ENCODE results near the gene BOLA2B.
A peak's percentile ranks its signal among the peaks of the same experiment; 100 is the strongest.
"Not testable (repeated sequence)": the region's sequence is repeated elsewhere in the genome, so short reads cannot be mapped to it uniquely, and the experiment has no call there.

The BOLA2B gene

DNA sequence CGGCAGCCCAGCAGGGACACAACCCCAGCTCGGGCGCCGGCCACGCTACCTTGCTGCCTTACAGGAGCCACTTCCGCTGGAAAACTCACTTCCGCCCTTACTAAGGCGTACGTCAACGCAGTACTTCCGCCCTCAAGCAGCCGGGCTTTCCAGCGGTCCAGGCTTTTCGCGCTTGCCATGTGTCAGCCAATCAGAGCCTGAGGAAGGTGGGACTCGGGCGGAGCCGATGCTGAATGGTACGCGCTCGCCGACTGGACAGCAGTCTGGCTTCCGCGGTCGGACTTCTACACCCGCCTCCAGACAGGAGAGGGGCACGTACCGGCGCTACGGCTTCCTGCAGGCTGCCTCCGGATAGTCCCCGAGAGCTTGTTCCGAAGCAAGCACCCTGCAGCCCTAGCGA, at the start of gene BOLA2B, which contains the start of gene SLX1A:
TSS of gene BOLA2B (minus strand) at position 52 of the 400 bp plus-strand sequence. CDS start 71 bp downstream, outside the sequence.
TSS of gene SLX1A (plus strand) at position 261 of the 400 bp plus-strand sequence. CDS start 210 bp downstream, outside the sequence.
- not testable (repeated sequence) for DNase-seq

DNA sequence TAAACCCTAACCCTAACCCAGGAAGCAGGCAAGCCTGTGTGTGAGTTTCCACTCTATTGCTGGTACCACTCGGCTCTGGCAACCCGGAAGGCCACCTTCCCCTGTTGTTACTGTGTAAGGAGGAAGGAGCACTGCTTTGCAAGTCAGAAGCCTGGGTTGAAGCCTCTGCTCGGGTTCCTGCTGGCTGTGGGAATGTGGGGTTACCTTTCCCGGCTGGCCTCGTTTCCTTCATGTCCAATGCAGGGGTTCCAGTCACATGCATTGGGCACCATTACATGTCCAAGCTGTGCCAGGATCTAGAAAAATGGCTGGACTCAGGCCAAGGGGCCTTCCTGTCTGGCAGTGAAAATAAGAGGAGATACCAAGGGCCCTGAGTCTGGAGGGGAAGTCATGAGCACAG, 23.6 kb upstream of the BOLA2B start:
- not testable (repeated sequence) for DNase-seq

DNA sequence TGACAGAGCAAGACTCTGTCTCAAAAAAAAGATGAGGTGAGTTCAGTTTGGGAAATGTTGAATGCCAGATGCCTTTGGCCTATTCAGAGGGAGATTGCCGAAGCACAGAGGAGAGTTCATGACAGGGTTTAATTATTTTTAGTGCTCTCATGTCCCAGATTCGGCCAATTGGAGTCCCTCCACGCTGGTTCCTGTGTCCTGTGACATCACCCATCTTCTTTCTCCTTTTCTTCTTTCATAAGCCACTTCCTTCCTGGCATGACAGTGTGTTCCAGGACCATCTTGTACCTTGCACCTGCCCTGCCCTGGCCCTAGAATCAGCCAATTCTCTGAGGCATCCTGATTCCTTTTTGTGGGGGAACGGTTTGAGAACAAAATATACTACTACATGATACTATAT, 17.9 kb upstream of the BOLA2B start:
- not testable (repeated sequence) for DNase-seq

DNA sequence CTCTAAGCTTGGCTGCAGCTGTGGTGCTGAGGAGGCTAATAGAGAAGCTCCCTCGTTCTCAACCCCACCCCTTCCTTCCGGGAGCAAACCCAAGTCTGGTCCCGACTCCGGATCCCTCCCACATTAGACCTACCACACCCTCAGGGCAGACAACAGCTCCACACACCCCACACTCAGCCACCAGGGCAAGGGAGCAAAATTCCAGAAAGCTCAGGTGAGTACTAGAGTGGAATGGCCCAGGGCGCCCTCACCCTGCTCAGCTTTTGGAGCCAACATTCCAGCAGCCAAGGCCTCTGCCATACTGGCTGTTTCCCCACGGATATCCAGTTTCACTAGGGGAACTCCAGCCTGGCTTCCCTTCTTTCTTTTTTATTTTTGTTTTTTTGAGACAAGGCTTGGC, 15.6 kb upstream of the BOLA2B start:
- not testable (repeated sequence) for DNase-seq

DNA sequence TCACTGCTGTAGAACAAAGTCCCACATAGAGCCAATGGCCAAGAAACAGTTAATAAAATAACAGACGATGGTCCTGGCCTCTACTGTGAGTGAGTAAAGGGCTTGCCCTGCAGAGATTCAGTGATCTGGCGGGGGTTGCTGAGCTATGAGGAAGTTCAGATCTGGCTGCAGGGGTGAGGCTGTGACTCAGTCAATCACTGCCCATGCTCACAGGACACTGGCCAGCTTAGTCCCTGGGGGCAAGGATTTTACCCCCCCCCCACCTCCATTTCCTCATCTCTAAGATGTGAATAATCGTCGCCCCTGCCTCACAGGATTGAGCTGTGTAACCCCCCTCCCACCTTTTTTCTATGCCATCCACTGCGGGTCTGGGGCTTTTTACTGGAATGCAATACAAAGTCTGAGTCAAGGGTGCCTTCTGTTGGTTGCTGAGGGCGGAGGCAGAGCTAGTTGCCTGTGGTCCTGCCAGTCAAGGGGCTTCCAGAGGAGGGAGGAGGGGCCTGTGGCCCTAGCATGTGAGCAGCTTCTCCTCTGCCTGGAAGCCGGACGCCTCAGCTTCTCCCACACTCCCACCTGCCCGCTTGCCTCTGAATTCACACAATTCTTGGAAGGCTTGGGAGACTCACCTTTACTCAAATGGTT, 13.7 kb upstream of the BOLA2B start:
- not testable (repeated sequence) for DNase-seq

DNA sequence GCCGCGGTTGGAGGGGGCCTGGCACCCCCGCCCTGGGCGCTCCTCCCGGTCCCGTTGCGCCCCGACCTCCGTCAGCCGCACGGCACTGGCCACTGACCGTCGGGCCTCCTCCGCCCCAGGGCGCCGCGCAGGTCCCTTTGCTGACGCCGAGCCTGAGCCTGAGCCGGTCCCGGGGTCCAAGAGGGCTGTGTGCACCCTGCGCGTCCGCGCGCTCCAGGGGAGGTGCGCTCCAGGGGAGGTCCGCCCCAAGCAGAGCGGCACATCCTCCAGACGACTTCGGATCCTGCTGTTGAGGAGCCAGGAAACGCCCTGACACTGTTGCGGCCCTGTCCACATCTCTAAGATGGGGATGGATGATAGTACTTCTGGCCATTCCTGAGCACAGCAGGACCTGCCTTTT, 12.8 kb upstream of the BOLA2B start:
- DNase-seq, result not testable (repeated sequence)

DNA sequence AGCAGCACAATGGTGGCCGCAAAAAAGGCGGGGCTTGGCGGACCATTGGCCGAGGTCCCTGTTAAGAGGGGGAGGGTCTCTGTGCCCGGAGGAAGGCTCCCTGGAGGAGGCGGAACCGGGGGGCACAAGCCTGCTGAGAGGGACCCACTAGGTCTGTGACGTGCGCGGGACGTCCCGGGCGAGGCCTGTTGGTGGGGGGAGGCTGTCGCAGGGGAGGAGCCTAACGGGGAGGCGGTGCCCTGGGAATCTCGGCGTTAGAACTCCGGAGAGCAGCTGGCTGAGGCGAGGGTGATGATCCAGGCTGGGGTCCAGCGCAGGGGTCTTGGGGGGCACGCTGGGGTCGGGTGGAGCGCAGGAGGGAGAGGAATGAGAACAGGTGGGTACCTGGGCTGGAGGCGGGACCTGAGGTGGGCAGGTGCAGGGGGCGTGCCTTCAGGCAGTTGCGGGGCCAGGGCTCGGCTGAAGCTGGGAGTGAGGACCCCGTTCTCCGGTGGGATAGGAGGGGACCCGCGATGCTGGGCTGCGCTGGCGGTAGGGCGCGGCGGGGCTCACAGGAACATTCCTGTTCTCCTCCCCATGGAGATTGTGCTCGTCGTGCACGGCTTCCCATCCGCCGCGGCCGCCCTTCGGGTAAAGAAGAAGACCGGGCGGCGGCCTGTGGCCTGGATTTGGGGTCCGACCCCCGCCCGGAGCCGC, 12.2 kb upstream of the BOLA2B start:
- not testable (repeated sequence) for DNase-seq

DNA sequence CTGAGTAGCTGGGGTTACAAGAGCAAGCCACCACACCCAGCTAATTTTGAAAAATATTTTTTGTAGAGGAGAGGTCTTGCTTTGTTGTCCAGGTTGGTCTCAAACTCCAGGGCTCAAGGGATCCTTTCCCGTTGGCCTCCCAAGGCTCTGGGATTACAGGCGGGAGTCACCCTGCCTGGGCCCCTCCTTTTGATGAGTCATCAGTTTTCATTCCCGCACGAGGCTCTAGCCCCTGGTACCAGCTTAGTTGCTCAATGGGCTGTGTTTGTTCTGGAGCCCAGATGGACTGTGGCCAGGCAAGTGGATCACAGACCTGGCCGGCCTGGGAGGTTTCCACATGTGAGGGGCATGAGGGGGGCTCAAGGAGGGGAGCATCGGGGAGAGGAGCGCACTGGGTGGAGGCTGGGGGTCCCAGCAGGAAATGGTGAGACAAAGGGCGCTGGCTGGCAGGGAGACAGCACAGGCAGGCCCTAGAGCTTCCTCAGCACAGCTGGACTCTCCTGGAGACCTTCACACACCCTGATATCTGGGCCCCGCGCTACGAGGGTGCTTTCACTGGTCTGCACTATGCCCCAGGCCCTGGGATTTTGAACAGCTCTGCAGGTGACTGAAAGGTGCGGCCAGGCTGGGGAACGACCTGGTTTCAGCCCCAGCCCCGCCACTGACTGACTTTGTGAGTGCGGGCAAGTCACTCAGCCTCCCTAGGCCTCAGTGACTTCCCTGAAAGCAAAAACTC, 6.3 kb upstream of the BOLA2B start:
- DNase-seq, result not testable (repeated sequence)

DNA sequence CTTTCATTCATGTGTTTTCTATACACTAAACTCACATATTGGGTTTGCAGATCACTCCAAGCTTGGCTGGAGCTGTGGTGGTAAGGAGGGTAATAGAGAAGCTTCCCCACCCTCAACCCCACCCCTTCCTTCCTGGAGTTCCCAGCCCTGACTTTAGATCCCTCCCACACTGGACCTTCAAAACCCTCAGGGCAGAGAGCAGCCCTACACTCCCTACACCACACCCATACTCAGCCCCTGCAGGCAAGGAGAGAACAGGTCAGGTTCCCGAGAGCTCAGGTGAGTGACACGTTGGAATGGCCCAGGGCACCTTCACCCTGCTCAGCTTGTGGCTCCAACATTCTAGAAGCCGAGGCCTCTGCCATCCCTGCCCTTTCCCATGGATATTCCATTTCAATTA, 5.6 kb upstream of the BOLA2B start, which contains the start of gene SULT1A3:
TSS of gene SULT1A3 (plus strand) at position 207 of the 400 bp plus-strand sequence. CDS start 1,474 bp downstream, outside the sequence.
- not testable (repeated sequence) for DNase-seq

DNA sequence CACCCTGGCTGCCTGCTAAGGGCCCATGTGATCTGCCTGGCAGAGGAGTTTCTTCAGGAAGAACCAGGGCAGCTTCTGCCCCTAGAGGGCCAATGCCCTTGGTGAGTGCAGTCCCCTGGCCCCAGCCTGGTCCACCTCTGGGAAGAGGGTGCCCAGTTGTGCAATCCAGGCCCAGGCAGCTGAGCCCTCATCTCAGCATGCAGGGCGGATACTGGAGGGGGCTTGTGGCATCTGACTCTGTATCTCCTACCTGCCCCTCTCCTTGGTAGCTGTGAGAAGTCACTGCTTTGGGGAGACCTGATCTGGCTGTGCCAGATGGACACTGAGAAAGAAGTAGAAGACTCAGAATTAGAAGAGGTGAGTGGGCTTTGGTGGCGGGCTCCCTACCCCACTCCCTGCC, 3.5 kb upstream of the BOLA2B start:
- DNase-seq, result not testable (repeated sequence)

DNA sequence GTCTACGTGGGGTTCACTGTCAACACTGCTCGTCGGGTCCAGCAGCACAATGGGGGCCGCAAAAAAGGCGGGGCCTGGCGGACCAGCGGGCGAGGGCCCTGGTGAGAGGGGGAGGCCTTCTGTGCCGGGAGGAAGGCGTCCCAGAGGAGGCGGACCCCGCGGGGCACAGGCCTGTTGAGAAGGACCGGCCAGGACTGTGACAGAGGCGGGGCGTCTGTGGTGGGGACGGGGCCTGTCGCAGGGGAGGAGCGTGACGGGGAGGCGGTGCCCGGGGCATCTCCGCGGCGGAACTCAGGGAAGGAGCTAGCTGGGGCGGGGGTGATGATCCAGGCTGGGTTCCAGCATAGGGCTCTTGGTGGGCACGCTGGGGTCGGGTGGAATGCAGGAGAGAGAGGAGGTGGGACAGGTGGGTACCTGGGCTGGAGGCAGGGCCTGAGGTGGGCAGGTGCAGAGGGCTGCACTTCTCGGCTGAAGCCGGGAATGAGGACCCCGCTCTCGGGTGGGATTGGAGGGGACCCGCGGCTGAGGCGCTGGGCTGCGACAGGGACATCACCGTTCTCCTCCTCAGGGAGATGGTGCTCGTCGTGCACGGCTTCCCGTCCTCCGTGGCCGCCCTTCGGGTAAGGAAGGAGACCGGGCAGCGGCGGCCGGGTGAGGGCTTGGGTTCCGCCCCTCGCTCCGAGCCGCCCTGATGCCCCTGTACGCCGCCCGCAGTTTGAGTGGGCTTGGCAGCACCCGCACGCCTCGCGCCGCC, 883 bp upstream of the BOLA2B start:
- DNase-seq, result not testable (repeated sequence)

DNA sequence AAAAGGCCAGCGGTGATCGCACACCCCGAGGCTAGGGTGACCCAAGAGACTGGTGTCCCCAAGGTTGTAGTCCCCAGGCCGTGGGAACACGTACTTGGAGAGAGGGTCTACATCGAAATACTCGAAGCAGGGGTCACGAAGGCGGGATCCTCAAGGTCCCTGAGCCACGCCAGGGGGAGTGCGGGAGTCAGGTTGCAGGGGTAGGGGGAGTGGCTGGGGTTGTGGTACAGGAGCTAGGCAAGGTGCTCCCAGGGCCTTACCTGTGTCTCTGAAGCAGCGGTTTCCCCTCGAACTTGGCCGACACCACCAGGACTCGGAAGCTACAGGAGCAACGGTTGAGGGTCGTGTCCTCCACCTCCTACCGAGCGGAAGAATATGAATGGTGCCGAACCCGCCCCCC, 368 bp downstream of the BOLA2B start:
- not testable (repeated sequence) for DNase-seq

DNA sequence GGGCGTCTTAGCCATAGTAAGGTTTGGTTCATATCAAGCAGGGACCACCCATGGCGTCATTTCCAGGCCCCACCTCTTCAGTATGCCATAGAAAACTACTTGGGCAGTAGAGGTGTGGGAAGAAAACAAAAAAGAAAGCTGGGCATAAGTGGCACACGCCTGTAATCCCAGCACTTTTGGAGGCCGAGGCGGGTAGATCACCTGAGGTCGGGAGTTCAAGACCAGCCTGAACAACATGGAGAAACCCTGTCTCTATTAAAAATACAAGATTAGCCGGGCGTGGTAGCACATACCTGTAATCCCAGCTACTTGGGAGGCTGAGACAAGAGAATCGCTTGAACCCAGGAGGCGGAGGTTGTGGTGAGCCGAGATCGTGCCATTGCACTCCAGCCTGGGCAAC, 2.3 kb downstream of the BOLA2B start:
- not testable (repeated sequence) for DNase-seq

DNA sequence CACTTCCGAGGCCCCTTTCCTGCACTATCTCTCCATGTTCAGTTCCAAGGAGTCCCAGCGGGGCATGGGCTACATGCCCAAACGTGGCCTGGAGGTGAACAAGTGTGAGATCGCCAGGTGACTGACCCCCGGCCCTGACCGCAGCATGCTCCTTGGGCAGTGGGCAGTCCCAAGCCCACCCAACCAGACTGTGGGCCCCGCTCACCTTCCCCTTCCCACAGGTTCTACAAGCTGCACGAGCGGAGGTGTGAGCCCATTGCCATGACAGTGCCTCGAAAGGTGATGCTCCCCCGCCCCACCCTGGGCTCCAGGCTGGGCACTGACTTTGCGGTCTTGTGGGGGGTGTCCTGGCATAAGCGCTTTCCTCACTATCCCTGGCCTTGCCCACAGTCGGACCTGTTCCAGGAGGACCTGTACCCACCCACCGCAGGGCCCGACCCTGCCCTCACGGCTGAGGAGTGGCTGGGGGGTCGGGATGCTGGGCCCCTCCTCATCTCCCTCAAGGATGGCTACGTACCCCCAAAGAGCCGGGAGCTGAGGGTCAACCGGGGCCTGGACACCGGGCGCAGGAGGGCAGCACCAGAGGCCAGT, 5.4 kb downstream of the BOLA2B start:
- DNase-seq, result no peak

DNA sequence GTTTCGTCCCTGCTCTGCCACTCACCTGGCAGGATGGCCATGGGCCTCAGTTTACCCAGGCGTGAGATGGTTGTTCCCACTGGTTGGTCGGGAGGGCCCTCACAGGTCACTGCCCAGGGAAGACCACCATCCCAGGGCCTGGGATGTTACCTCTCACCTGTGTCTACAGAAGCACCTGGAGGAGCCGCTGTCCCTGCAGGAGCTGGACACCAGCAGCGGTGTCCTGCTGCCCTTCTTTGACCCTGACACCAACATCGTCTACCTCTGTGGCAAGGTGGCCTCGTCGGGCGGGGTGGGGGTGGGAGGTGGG, 6.0 kb downstream of the BOLA2B start:
- no peak for DNase-seq

DNA sequence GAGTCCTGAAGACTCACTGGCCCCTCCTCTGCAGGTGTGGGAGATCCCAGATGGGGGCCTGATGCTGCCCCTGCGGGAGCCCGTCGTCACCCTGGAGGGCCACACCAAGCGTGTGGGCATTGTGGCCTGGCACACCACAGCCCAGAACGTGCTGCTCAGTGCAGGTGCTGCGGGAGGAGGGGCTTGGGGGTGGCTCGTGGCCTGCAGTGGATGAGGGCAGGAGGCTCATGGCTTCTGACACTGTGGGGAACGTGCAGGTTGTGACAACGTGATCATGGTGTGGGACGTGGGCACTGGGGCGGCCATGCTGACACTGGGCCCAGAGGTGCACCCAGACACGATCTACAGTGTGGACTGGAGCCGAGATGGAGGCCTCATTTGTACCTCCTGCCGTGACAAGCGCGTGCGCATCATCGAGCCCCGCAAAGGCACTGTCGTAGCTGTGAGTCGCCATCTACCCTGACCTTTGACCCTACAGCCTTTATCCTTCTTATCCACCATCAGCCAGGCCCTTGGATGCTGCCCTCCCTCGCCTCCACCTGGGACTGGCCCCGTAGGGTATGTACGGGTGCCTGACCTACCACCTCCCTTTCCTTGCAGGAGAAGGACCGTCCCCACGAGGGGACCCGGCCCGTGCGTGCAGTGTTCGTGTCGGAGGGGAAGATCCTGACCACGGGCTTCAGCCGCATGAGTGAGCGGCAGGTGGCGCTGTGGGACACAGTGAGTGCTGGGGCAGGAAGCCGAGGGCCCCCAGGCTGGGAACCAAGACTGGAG, 6.5 kb downstream of the BOLA2B start:
- peak; percentile 75 for DNase-seq

DNA sequence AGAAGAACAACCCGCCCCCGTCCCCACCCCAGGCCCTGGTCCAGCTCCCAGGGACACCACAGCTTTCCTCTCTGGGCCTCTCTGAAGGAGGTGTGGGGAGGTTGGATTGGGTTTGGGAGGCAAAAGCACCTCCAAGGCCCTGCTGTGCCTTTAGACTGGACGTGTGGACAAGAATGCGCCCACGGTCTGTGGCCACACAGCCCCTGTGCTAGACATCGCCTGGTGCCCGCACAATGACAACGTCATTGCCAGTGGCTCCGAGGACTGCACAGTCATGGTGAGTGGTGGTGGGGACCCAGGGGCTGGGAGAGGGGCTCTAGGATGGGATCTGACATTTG, 7.1 kb downstream of the BOLA2B start:
- DNase-seq, result no peak

DNA sequence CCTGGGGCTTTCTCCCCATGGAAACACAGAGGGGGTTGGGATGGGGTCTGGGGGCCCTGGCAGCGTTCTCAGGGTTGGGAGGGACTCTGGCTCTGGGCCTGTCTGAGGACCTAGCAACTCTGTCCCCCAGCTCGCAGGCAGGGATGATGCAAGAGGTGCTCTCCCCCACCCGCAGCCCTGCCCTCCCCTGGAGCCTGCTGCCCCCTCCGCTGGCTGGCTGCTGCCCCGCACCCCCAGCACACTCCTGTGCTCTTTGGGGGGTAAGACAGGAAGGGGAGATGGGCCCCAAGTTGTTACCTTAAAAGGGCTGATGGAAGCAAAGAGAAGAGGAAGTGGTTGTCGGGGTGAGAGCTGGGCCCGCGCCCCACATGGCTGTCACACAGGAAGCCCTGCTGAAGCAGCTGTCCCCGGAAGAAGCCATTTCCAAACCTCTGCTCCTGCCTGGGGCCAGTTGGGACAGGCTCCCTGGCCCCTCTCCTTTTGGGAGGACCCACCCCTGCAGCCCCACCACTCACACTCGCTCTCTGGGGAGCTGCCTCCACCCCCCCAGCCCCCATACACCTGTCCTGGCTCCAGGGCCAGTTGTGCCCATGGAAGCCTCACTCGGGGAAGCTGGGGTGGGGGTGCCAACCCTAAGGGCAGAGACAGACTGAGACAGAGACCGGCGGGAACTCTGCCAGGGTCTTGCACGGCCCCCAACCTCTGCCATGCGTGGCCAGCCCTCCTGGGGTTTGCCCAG, 7.6 kb downstream of the BOLA2B start:
- peak; percentile 93 for DNase-seq

DNA sequence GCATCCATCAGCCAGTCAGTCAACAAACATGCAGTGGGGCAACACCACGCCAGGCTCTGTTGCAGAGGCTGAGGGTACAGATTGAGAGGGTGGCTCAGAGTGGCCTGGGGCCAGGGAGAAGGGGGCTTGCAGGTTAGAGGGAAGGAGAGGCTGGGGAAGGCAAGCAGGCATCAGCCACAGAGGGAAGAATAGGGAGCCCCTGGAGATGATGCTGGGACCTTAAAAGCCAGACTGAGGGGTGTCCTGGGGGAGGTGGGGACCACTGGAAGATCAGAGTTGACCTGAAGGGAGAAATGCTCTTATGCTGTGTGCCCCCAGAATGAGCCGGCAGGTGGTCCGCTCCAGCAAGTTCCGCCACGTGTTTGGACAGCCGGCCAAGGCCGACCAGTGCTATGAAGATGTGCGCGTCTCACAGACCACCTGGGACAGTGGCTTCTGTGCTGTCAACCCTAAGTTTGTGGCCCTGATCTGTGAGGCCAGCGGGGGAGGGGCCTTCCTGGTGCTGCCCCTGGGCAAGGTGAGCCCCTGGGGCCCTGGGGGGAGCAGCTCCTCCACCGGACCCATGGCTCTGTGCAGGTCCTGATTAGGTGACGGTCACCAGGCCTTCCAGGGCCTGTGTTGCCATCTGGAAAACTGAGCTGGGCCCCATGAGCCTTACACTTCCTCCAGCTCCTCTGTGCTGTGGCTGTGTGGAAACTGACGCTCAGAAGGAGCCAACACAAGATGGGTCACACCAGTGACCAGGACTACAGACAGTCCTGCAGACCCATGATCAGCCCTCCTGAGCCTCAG, 8.4 kb downstream of the BOLA2B start:
- DNase-seq, result peak; percentile 51
